HCT116 (cell line): Measurements from ENCODE around the gene TWIST2. TPM values are rescaled to one million over a fixed set of nuclear protein-coding genes. Genes with fewer than 3 reads are reported as not detected.

Experiments
- ATAC-seq: fragments of 200-7000 bp; cut with Tn5 transposase; 2 replicates; pipeline ENCODE4 v1.9.1; 2020; ENCODE audit warnings: mild to moderate bottlenecking, moderate library complexity
- BruUV-seq: library from RNA; stranded (reverse); fragments of 400-500 nt; replicated peaks from 2 replicates; lab custom pipeline; 2021; lab: Mats Ljungman, UMichigan
- CTCF ChIA-PET: fragments of 300-600 bp; sonication (Branson Sonifier 250); formaldehyde crosslinking; loops from one replicate; lab custom pipeline; 2021; ENCODE audit warnings: antibody characterized with exemption; lab: Charles Lee
- POLR2A ChIA-PET: fragments of 300-600, 350-600 bp; sonication (Branson Sonifier 250); formaldehyde crosslinking; loops from one replicate; lab custom pipeline; 2021; ENCODE audit warnings: antibody characterized with exemption; lab: Charles Lee
- RAD21 ChIA-PET, 2 experiments: fragments of 300-600 bp; sonication (Branson Sonifier 250); formaldehyde crosslinking; loops; one replicate each; lab custom pipeline; 2023; ENCODE audit warnings: low total read pairs in 2 of 2; ENCODE audit not compliant: uncharacterized antibody in 2 of 2, unreplicated experiment in 2 of 2, low non-redundant PET in 1 of 2; lab: Charles Lee
- DNase-seq: peaks from one replicate; pipeline ENCODE4 v3.0.0-alpha.2; 2010; ENCODE audit warnings: low read depth, low spot score
- H2AFZ ChIP-seq: fragments of 200-600 bp; shearing (Covaris generic), sonication (generic); 2 replicates; pipeline ENCODE4 v1.6.1; 2017; ENCODE audit warnings: low read depth, mixed run types, mixed read lengths, antibody characterized with exemption, low read length; ENCODE audit not compliant: poor library complexity, severe bottlenecking
- H3K27ac ChIP-seq: 2 replicates; pipeline ENCODE4 v1.5.1; 2012; ENCODE audit warnings: low read depth, low read length
- H3K27me3 ChIP-seq: fragments of 200-600 bp; sonication (generic); 2 replicates; pipeline ENCODE4 v1.6.1; 2016; ENCODE audit warnings: mixed run types, low read length, mixed read lengths; ENCODE audit not compliant: insufficient read depth
- H3K36me3 ChIP-seq, 2 experiments: fragments of 200-500 bp in 1 of 2; fragments of 200-600 bp in 1 of 2; sonication (Bioruptor generic) in 1 of 2; sonication (generic) in 1 of 2; 2 replicates each; pipeline versions ENCODE4 v1.5.1 to v1.6.1; 2014 to 2016; ENCODE audit warnings: low read length in 2 of 2, inconsistent platforms in 1 of 2, mixed read lengths in 1 of 2, mixed run types in 1 of 2; ENCODE audit not compliant: insufficient read depth in 2 of 2, control insufficient read depth in 1 of 2
- H3K4me1 ChIP-seq, 2 experiments: fragments of 200-600 bp in 1 of 2; sonication (generic) in 1 of 2; 2 replicates each; pipeline versions ENCODE4 v1.5.1 to v1.6.1; 2012 to 2017; ENCODE audit warnings: low read length in 2 of 2, inconsistent platforms in 1 of 2, mild to moderate bottlenecking in 1 of 2, mixed read lengths in 1 of 2, mixed run types in 1 of 2, moderate library complexity in 1 of 2; ENCODE audit not compliant: insufficient read depth in 2 of 2, control insufficient read depth in 1 of 2
- H3K4me2 ChIP-seq: fragments of 200-600 bp; sonication (generic); 2 replicates; pipeline ENCODE4 v1.6.1; 2017; ENCODE audit warnings: mixed run types, low read length, mixed read lengths
- H3K4me3 ChIP-seq, 2 experiments: fragments of 200-600 bp in 1 of 2; sonication (generic) in 1 of 2; replicated peaks in 1 of 2; 2 replicates each; pipeline ENCODE4 v1.5.1; 2011 to 2016; ENCODE audit warnings: low read length in 2 of 2, control low read depth in 1 of 2, low read depth in 1 of 2, mild to moderate bottlenecking in 1 of 2, mixed read lengths in 1 of 2, mixed run types in 1 of 2
- H3K79me2 ChIP-seq: fragments of 200-600 bp; sonication (generic); 2 replicates; pipeline ENCODE4 v1.6.1; 2017; ENCODE audit warnings: mild to moderate bottlenecking, mixed run types, low read length, moderate library complexity, mixed read lengths; ENCODE audit not compliant: insufficient read depth
- H3K9ac ChIP-seq: fragments of 200-600 bp; sonication (generic); 2 replicates; pipeline ENCODE4 v1.6.1; 2016; ENCODE audit warnings: low read length, mixed read lengths
- H3K9me2 ChIP-seq: fragments of 200-600 bp; sonication (generic), shearing (Covaris generic); 2 replicates; pipeline ENCODE4 v1.6.1; 2017; ENCODE audit warnings: mixed run types, mild to moderate bottlenecking, moderate library complexity; ENCODE audit not compliant: insufficient read depth
- H3K9me3 ChIP-seq, 2 experiments: fragments of 200-500 bp in 1 of 2; fragments of 200-600 bp in 1 of 2; sonication (Bioruptor generic) in 1 of 2; sonication (generic) in 1 of 2; 2 replicates each; pipeline ENCODE4 v1.6.1; 2014 to 2017; ENCODE audit warnings: low read length in 2 of 2, mixed read lengths in 2 of 2, inconsistent platforms in 1 of 2, low read depth in 1 of 2, mild to moderate bottlenecking in 1 of 2, mixed run types in 1 of 2, moderate library complexity in 1 of 2; ENCODE audit not compliant: control insufficient read depth in 1 of 2, insufficient read depth in 1 of 2
- H4K20me1 ChIP-seq: fragments of 200-600 bp; sonication (generic), shearing (Covaris generic); 2 replicates; pipeline ENCODE4 v1.6.1; 2017; ENCODE audit warnings: mixed run types, mild to moderate bottlenecking, moderate library complexity; ENCODE audit not compliant: insufficient read depth
- CEBPB ChIP-seq: IDR thresholded peaks from 2 replicates; pipeline ENCODE4 v1.6.1; 2012; ENCODE audit warnings: low read depth
- EZH2 ChIP-seq: fragments of 200-600 bp; sonication (generic); IDR thresholded peaks from 2 replicates; pipeline ENCODE4 v1.6.1; 2017; ENCODE audit warnings: antibody characterized with exemption, mixed run types
- JUND ChIP-seq: IDR thresholded peaks from 2 replicates; pipeline ENCODE4 v1.6.1; 2012
- RAD21 ChIP-seq: IDR thresholded peaks from 2 replicates; pipeline ENCODE4 v1.6.1; 2012; ENCODE audit warnings: low read depth, mild to moderate bottlenecking
- SIN3A ChIP-seq: IDR thresholded peaks from 2 replicates; pipeline ENCODE4 v1.6.1; 2012; ENCODE audit warnings: low read depth
- SP1 ChIP-seq: IDR thresholded peaks from 2 replicates; pipeline ENCODE4 v1.6.1; 2012; ENCODE audit warnings: low read depth
- SRF ChIP-seq: IDR thresholded peaks from 2 replicates; pipeline ENCODE4 v1.6.1; 2012; ENCODE audit warnings: low read depth
- ZFX ChIP-seq: fragments of 450-650 bp; IDR thresholded peaks from 2 replicates; pipeline ENCODE4 v1.6.1; 2017
- intact Hi-C: fragments of 100-400 bp; cut with micrococcal nuclease; formaldehyde crosslinking; loops from 2 replicates; pipeline ENCODE4 v1.10.0; 2022
- total RNA-seq: library from RNA; stranded (reverse); gene quantifications from one replicate; pipeline ENCODE4 v1.2.1, GENCODE V29; 2021; ENCODE audit not compliant: unreplicated experiment
- TF ChIP-seq, protein P1 (sequence below), 3 experiments: fragments of 200-600 bp in 1 of 3; sonication (generic) in 1 of 3; IDR thresholded peaks in 2 of 3; conservative IDR thresholded peaks in 1 of 3; 2 replicates each; pipeline ENCODE4 v1.5.1; 2012 to 2017; ENCODE audit warnings: low read depth in 2 of 3, low read length in 2 of 3, antibody characterized with exemption in 1 of 3, borderline replicate concordance in 1 of 3, control low read depth in 1 of 3, mild to moderate bottlenecking in 1 of 3, mixed read lengths in 1 of 3, mixed run types in 1 of 3, moderate library complexity in 1 of 3; ENCODE audit not compliant: insufficient read depth in 1 of 3
- TF ChIP-seq, protein P2 (sequence below): IDR thresholded peaks from 2 replicates; pipeline ENCODE4 v1.6.1; 2012

Gene TWIST2
- total RNA-seq, 1 experiment from 2014 or later, result not detected

DNA sequence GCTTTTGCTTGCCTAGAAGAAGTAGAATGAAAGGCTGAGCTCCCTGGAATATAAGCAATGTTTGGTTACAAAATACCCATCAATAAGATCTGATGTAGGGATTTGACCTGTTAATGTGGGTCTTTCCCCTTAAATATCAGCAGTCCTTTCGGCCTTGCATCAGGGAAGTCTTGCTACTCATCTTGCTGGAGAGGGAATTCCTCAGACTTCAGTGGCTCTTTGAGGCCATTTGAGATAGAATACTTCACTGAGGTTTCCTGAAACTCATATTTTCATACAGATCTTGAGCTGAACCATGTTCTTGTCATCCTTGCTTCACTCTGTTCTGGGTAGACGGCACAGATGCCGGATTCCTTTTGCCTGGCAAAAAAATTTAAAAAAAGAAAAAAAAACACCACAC, 3.9 kb downstream of the TWIST2 start:
- ChIA-PET RAD21 (no interaction called here), CTCF (no interaction called here), POLR2A (no interaction called here)
- no peaks in the 10 kb centered on the region for H3K79me2 ChIP-seq
- H3K27me3 ChIP-seq, result peaks cover 6% of the 10 kb centered on the region; the same call in 1 of the 2 replicates
- no peaks in the 10 kb centered on the region for H4K20me1 ChIP-seq
- H3K9me2 ChIP-seq, result no peaks in the 10 kb centered on the region
- DNase-seq, result no peak
- no TSS peak for BruUV-seq
- ATAC-seq, result no peak
- no peak for TF ChIP-seq RAD21
- no peak for TF ChIP-seq SIN3A
- no peak for TF ChIP-seq JUND
- TF ChIP-seq CEBPB, result no peak
- no peak for TF ChIP-seq EZH2
- TF ChIP-seq SP1, result no peak
- no peak for TF ChIP-seq ZFX
- TF ChIP-seq SRF, result no peak
- TF ChIP-seq, protein P1, sequence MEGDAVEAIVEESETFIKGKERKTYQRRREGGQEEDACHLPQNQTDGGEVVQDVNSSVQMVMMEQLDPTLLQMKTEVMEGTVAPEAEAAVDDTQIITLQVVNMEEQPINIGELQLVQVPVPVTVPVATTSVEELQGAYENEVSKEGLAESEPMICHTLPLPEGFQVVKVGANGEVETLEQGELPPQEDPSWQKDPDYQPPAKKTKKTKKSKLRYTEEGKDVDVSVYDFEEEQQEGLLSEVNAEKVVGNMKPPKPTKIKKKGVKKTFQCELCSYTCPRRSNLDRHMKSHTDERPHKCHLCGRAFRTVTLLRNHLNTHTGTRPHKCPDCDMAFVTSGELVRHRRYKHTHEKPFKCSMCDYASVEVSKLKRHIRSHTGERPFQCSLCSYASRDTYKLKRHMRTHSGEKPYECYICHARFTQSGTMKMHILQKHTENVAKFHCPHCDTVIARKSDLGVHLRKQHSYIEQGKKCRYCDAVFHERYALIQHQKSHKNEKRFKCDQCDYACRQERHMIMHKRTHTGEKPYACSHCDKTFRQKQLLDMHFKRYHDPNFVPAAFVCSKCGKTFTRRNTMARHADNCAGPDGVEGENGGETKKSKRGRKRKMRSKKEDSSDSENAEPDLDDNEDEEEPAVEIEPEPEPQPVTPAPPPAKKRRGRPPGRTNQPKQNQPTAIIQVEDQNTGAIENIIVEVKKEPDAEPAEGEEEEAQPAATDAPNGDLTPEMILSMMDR (IDR thresholded peaks at IDR 0.05 in 2 of 3, conservative IDR thresholded peaks at IDR 0.05 in 1 of 3; ENCODE audit: borderline replicate concordance in 1 of 3, insufficient read depth in 1 of 3, low read depth in 2 of 3, low read length in 2 of 3), result no peak
- TF ChIP-seq, protein P2, sequence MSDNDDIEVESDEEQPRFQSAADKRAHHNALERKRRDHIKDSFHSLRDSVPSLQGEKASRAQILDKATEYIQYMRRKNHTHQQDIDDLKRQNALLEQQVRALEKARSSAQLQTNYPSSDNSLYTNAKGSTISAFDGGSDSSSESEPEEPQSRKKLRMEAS, result no peak
- no peaks in the 10 kb centered on the region for H3K36me3 ChIP-seq
- no peak overlapping the region for H3K4me3 ChIP-seq
- no peaks in the 10 kb centered on the region for H3K9me3 ChIP-seq
- no peak overlapping the region for H3K4me2 ChIP-seq
- H2AFZ ChIP-seq, result no peak overlapping the region
- no peak overlapping the region for H3K9ac ChIP-seq
- H3K4me1 ChIP-seq, result no peaks in the 10 kb centered on the region
- intact Hi-C loops, result loop anchor here (5.0 kb wide), 1 partner anchor 991 kb away; no protein-coding TSS in a partner anchor
- no peak overlapping the region for H3K27ac ChIP-seq
